GM10266 (cell line): ENCODE measurements around the gene GPR52.

Experiments
- DNase-seq: peaks from one replicate; pipeline ENCODE4 v3.0.0; 2012; ENCODE audit errors: extremely low spot score
- TF ChIP-seq, protein P1 (sequence below): IDR thresholded peaks from 2 replicates; pipeline ENCODE4 v1.5.1; 2012; ENCODE audit warnings: mild to moderate bottlenecking, low read depth; ENCODE audit not compliant: control insufficient read depth, insufficient read depth; ENCODE audit errors: missing control alignments

Gene GPR52

DNA sequence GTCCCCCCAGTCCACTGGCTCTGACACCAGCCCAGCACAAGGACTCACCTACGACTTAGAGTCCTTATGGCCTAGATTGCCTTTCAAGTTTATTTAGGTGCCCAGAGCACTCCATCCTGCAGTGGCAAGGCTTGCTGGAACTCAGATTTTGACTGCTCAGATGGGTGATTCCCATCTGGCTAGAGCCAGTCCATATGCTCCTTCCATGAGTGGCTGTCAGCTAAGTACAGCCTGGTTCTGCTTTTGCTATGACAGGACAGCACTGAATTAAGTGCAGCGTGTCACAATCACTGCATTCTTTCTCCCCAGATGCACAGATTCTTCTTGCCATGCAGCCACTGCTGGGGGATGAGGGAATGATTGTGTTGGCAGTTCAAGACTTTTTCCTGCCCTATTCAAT, 43.8 kb downstream of the GPR52 start:
- no peak for DNase-seq
- TF ChIP-seq, protein P1, sequence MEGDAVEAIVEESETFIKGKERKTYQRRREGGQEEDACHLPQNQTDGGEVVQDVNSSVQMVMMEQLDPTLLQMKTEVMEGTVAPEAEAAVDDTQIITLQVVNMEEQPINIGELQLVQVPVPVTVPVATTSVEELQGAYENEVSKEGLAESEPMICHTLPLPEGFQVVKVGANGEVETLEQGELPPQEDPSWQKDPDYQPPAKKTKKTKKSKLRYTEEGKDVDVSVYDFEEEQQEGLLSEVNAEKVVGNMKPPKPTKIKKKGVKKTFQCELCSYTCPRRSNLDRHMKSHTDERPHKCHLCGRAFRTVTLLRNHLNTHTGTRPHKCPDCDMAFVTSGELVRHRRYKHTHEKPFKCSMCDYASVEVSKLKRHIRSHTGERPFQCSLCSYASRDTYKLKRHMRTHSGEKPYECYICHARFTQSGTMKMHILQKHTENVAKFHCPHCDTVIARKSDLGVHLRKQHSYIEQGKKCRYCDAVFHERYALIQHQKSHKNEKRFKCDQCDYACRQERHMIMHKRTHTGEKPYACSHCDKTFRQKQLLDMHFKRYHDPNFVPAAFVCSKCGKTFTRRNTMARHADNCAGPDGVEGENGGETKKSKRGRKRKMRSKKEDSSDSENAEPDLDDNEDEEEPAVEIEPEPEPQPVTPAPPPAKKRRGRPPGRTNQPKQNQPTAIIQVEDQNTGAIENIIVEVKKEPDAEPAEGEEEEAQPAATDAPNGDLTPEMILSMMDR: no peak

DNA sequence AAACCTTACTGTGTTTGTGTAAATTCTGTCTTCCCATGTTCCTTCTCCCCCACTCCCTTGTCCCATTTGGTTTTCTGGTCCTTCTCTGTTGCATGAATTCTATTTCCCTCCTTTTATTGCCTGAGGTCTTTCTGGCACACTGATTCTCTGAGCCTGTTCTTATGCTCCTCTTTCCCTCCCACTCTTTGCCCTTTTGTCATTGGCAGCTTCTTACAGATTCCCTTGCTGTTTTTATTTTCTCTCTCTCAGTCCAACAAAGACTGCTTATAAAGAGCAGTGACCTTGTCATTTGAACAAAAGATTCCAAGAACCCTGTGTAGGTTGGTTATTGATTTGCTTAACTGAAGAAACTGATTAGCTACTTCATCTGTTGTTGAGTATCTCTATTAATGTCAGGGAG, 49.7 kb downstream of the GPR52 start:
- DNase-seq: no peak
- TF ChIP-seq, protein P1: no peak
